Measurements from ENCODE around the gene PDRG1.
"Not testable (repeated sequence)": the region's sequence is repeated elsewhere in the genome, so short reads cannot be mapped to it uniquely, and the experiment has no call there.

Gene PDRG1

DNA sequence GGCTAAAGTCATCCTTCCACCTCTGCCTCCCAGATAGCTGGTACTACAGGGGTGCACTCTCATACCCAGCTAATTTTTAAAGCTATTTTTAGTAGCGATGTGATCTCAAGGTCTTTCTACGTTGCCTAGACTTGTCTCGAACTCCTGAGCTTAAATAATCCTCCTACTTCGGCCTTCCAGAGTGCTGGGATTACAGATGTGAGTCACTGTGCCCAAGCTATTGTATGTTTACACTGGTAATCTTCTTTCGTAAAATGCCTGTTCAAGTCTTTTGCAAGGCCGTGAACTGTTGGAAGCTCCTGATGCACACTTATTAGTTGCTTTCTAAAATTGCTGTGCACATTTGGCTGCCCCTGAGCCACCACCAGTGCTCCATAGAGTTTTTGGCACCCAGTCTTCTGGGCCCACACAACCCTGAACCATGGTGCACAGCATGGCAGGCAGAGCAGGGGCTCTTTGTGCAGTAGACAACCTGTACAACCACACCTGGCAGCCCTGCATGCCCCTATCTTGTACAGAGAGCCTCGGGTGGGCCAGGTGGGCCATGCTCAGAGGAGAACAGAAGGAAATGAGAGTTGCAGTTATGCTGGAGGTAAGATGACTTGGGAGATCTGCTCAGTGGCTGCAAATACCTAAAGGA lies 33.3 kb downstream of the PDRG1 start:
- Mint-ChIP-seq H3K4me3 (no peak overlapping the region), H3K4me1 (peaks cover 24% of the 10 kb centered on the region), H3K9me3 (no peaks in the 10 kb centered on the region), H3K27ac (peak overlapping the region; percentile 22 to 47 (median 25)), H3K27me3 (ENCODE audit: low read depth) (peaks cover 6% of the 10 kb centered on the region), H3K36me3 (ENCODE audit: low read depth) (peaks cover 3% of the 10 kb centered on the region)
- TF ChIP-seq, protein P1, sequence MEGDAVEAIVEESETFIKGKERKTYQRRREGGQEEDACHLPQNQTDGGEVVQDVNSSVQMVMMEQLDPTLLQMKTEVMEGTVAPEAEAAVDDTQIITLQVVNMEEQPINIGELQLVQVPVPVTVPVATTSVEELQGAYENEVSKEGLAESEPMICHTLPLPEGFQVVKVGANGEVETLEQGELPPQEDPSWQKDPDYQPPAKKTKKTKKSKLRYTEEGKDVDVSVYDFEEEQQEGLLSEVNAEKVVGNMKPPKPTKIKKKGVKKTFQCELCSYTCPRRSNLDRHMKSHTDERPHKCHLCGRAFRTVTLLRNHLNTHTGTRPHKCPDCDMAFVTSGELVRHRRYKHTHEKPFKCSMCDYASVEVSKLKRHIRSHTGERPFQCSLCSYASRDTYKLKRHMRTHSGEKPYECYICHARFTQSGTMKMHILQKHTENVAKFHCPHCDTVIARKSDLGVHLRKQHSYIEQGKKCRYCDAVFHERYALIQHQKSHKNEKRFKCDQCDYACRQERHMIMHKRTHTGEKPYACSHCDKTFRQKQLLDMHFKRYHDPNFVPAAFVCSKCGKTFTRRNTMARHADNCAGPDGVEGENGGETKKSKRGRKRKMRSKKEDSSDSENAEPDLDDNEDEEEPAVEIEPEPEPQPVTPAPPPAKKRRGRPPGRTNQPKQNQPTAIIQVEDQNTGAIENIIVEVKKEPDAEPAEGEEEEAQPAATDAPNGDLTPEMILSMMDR (IDR thresholded peaks at IDR 0.05; ENCODE audit: unreplicated experiment in 3 of 3) = no peak

DNA sequence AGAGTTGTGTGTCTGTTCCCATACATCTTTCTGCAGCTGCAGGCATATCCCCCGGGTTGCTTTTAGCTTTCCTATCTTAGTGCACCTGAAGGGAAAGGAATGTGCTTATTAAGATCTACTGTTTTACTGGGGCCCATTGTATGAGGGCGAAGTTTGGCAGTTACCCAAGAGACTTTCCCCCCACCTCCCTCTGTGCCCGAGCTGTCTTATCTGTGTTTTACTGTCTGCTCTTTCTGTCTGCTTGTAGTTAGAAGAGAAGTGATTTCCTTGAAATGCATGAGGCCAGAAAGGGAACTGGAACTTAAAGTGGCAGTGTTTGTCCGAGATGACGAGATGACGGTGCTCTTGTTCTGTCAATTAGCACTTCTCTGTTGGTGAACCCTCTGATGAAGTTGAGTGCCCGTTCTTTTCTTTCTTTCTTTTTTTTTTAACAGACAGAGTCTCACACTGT lies 33.9 kb downstream of the PDRG1 start:
- H3K36me3 Mint-ChIP-seq (ENCODE audit: low read depth); H3K9me3 Mint-ChIP-seq; H3K27me3 Mint-ChIP-seq (ENCODE audit: low read depth); H3K4me3 Mint-ChIP-seq: not testable (repeated sequence)
- peak overlapping the region; percentile 22 to 47 (median 25) for H3K27ac Mint-ChIP-seq
- peaks cover 19% of the 10 kb centered on the region for H3K4me1 Mint-ChIP-seq

DNA sequence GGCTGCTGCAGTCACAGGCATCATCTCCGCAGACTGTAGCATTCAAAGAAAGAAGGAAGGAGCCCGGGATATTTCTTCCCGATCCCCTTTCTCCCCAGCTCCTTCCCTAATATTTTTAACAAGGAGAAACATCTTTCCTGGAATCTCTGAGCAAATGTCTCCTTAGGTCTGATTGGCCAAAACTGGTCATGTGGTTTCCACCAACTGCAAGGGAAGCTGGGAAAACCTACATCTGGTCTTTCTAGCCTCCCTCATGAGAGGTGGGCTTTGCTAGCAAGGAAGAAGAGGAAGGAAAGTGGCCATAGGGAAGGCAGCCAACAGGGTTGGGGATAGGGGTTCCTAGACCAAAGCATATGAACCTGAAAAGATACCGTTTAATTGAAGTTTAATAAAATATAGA lies 35.1 kb downstream of the PDRG1 start:
- Mint-ChIP-seq H3K4me3 (no peak overlapping the region), H3K4me1 (peaks cover 19% of the 10 kb centered on the region), H3K27ac (no peak overlapping the region), H3K9me3 (no peaks in the 10 kb centered on the region), H3K27me3 (ENCODE audit: low read depth) (peaks cover 6% of the 10 kb centered on the region), H3K36me3 (ENCODE audit: low read depth) (no peaks in the 10 kb centered on the region)
- TF ChIP-seq, protein P1 (IDR thresholded peaks at IDR 0.05; ENCODE audit: unreplicated experiment in 3 of 3) = no peak

DNA sequence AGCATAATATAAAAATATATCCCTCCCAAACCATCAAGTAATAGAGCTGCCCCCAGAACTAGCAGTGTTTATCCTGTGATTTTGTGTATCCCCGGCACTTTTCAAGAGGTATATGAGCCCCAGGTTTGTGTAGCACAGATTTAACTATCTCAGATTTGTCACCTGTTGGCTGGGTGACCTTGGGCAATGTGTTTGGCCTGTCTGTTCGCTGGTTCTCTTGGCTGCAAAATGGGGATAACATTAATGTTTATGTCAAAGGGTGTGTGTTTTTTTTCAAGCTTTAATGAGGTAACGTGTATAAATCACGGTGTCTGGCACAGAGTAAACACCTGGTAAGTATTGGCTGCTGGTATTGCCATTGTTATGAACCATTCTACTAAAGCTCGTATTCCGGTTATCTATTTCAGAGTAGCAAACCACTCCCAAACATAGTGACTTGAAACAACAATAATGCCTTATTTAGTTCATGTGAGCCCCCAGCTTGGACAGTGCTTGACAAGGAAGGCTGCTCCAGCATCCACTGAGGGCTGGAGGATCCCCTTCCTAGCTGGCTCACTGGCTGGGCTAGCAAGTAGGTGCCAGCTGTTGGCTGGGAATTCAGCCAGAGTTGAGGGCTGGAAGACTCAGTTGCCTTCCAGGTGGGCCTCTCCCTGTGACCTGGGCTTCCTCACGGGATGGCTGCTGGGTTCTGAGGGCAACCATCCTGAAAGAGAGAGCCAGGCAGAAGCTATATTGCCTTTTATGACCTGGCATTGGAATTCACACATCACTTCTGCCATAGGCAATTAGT lies 36.2 kb downstream of the PDRG1 start:
- TF ChIP-seq, protein P1 (IDR thresholded peaks at IDR 0.05; ENCODE audit: unreplicated experiment in 3 of 3) = no peak
- Mint-ChIP-seq H3K4me3 (no peak overlapping the region), H3K36me3 (ENCODE audit: low read depth) (no peaks in the 10 kb centered on the region), H3K9me3 (no peaks in the 10 kb centered on the region), H3K27me3 (ENCODE audit: low read depth) (peaks cover 6% of the 10 kb centered on the region), H3K27ac (no peak overlapping the region), H3K4me1 (peaks cover 19% of the 10 kb centered on the region)

DNA sequence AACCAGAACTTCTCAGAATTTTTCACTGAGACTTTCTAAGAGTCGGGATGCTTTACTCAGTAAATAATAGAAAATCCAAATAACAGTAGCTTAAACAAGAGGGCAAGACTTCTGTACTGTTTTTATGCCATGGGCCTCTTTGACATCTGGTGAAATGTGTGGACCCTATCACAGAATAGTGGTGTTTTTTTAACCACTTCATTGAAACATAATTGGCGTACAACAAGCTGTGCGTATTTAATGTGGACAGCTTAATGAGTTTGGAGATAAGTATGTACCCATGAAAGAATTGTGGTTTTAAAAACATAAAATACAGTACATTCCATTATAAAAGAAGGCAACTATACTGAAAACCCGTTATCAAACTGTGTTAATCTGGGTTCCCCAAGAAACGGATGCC lies 37.7 kb downstream of the PDRG1 start:
- H3K9me3 Mint-ChIP-seq = no peaks in the 10 kb centered on the region
- peaks cover 6% of the 10 kb centered on the region for H3K27me3 Mint-ChIP-seq (ENCODE audit: low read depth)
- no peaks in the 10 kb centered on the region for H3K36me3 Mint-ChIP-seq (ENCODE audit: low read depth)
- H3K27ac Mint-ChIP-seq = peak overlapping the region in 2 of 3 experiments; percentile 54 to 80
- no peak overlapping the region for H3K4me3 Mint-ChIP-seq
- H3K4me1 Mint-ChIP-seq = peaks cover 19% of the 10 kb centered on the region
- TF ChIP-seq, protein P1 (IDR thresholded peaks at IDR 0.05; ENCODE audit: unreplicated experiment in 3 of 3) = no peak

DNA sequence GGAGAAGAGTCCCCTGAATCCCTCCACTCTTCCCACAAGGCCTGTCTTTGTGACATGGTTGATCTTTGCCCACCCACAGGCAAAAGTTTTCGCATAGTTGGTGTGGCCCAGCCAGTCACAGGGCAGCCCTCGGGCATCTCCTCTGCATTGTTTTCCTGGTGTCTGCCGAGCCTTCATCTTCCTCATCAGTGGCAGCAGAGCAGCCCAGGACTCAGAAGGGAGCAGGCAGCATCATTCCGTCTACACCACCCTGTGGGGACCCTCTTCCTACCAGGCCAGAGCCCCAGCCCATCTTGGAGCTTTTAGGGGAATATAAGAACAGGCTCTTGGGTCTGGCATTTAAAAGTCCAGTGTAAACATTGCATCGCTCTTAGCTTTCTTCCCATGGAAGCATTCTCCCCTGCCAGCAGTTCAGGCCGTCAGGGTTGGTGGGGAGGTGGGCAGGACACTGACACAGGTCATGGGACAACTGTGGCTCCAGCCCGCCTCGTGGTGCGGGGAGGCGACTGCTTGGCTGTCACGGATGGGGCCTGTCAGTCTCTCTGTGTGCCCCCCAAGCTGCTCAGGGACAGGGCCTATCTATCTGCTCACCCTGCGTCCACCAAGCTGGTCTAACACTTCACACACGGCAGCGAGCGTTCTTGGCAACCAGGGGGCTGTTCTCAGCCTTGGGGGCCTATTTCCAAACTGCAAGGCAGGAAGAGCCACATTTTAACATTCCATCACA lies 38.3 kb downstream of the PDRG1 start:
- Mint-ChIP-seq H3K4me1 (peaks cover 19% of the 10 kb centered on the region), H3K9me3 (no peaks in the 10 kb centered on the region), H3K27me3 (ENCODE audit: low read depth) (peaks cover 6% of the 10 kb centered on the region), H3K4me3 (no peak overlapping the region), H3K27ac (peak overlapping the region in 2 of 3 experiments; percentile 54 to 80), H3K36me3 (ENCODE audit: low read depth) (no peaks in the 10 kb centered on the region)
- TF ChIP-seq, protein P1 (IDR thresholded peaks at IDR 0.05; ENCODE audit: unreplicated experiment in 3 of 3) = no peak
